Body of pancreas (tissue), 4 donors: Measurements from ENCODE around the gene ADCY3. TPM values are rescaled to one million over a fixed set of nuclear protein-coding genes. Genes with fewer than 3 reads are reported as not detected.

Source experiments
- ATAC-seq: fragments of 150-250 bp; one replicate; pipeline ENCODE4 v1.9.1; 2016
- DNase-seq, 4 donors: peaks; one replicate each; pipeline ENCODE4 v3.0.0-alpha.2; 2019
- H3K27ac ChIP-seq, 4 donors: fragments of 200-600 bp; sonication (generic); 1 replicate in 3 of 4; 2 replicates in 1 of 4; pipeline versions ENCODE4 v1.5.1 to v1.6.1; 2016 to 2019; ENCODE audit warnings: mild to moderate bottlenecking in 1 of 4, mixed read lengths in 1 of 4, moderate library complexity in 1 of 4
- H3K27me3 ChIP-seq, 2 donors: fragments of 200-600 bp; sonication (generic); one replicate each; pipeline ENCODE4 v1.6.0; 2016; ENCODE audit warnings: mild to moderate bottlenecking in 1 of 2
- H3K36me3 ChIP-seq, 2 donors: fragments of 200-600 bp; sonication (generic); replicated peaks in 1 of 2; 2 replicates each; pipeline ENCODE4 v1.5.1; 2016; ENCODE audit warnings: low read depth in 2 of 2; ENCODE audit not compliant: insufficient read depth in 1 of 2
- H3K4me1 ChIP-seq: fragments of 200-600 bp; sonication (generic); one replicate; pipeline ENCODE4 v1.6.0; 2016
- H3K4me3 ChIP-seq, 2 donors: fragments of 200-600 bp; sonication (generic); 1 replicate in 1 of 2; 2 replicates in 1 of 2; pipeline ENCODE4 v1.5.1; 2016 to 2019
- H3K9me3 ChIP-seq, 3 donors: fragments of 200-600 bp; sonication (generic); 1 replicate in 2 of 3; 2 replicates in 1 of 3; pipeline ENCODE4 v1.5.1; 2016
- POLR2A ChIP-seq, 3 donors: fragments of 450-650 bp; IDR thresholded peaks; one replicate each; pipeline ENCODE4 v1.6.1; 2016; ENCODE audit warnings: antibody characterized with exemption in 3 of 3, mild to moderate bottlenecking in 2 of 3
- WGBS, 2 donors: methylation state at CpG; one replicate each; pipeline ENCODE4 v1.1.5; 2017; 5-methylcytosine and 5-hydroxymethylcytosine counted together
- intact Hi-C: fragments of 100-400 bp; cut with DNase I; formaldehyde crosslinking; loops from one replicate; pipeline ENCODE4 v1.15.1; 2023
- total RNA-seq, 2 donors: library from RNA; depleted of rRNA; stranded (reverse); fragments of >200 nt; gene quantifications; one replicate each; pipeline ENCODE4 v1.1.0, GENCODE V29; 2016
- TF ChIP-seq, protein P1 (sequence below), 7 experiments: fragments of 450-650 bp in 4 of 7; fragments of 200-600 bp in 3 of 7; sonication (generic) in 3 of 7; IDR thresholded peaks; one replicate each; pipeline ENCODE4 v1.5.1; 2016 to 2019; ENCODE audit warnings: antibody characterized with exemption in 7 of 7

The ADCY3 gene
- total RNA-seq, 2 donors from 2014 or later, result 17.1 to 63.9 TPM

DNA sequence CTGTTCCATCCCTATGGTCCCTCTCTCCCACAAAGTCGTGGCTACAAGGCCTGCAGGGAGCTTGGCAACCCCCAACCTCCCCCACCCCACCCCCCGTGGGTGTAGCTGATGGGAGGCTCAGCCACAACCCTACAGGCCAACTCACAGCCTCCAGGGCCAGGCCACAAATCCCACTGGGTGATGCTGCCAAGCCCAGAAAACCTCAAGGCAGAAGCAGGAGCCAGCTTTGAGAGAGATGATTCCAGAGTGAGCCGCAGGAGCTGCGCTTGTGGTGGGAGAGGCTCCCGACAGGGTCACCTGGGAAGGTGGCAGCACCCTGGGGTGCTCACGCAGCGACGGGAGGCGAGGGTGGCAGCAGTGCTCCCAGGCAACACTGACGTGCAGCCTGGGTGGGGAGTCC lies 44.8 kb downstream of the ADCY3 start:
- WGBS, 2 donors, result 71 to 85% methylated on average over 2 to 10 of the region's 10 CpGs
- DNase-seq (no peak), ATAC-seq (no peak)
- TF ChIP-seq, protein P1, sequence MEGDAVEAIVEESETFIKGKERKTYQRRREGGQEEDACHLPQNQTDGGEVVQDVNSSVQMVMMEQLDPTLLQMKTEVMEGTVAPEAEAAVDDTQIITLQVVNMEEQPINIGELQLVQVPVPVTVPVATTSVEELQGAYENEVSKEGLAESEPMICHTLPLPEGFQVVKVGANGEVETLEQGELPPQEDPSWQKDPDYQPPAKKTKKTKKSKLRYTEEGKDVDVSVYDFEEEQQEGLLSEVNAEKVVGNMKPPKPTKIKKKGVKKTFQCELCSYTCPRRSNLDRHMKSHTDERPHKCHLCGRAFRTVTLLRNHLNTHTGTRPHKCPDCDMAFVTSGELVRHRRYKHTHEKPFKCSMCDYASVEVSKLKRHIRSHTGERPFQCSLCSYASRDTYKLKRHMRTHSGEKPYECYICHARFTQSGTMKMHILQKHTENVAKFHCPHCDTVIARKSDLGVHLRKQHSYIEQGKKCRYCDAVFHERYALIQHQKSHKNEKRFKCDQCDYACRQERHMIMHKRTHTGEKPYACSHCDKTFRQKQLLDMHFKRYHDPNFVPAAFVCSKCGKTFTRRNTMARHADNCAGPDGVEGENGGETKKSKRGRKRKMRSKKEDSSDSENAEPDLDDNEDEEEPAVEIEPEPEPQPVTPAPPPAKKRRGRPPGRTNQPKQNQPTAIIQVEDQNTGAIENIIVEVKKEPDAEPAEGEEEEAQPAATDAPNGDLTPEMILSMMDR (IDR thresholded peaks at IDR 0.05), result no peak
- TF ChIP-seq POLR2A (IDR thresholded peaks at IDR 0.05), result no peak
- intact Hi-C loops, result no loop called here
- Histone ChIP-seq H3K36me3 (no peaks in the 10 kb centered on the region), H3K27ac (no peak overlapping the region), H3K9me3 (no peaks in the 10 kb centered on the region), H3K27me3 (no peaks in the 10 kb centered on the region), H3K4me1 (peaks cover 5% of the 10 kb centered on the region), H3K4me3 (no peak overlapping the region)

DNA sequence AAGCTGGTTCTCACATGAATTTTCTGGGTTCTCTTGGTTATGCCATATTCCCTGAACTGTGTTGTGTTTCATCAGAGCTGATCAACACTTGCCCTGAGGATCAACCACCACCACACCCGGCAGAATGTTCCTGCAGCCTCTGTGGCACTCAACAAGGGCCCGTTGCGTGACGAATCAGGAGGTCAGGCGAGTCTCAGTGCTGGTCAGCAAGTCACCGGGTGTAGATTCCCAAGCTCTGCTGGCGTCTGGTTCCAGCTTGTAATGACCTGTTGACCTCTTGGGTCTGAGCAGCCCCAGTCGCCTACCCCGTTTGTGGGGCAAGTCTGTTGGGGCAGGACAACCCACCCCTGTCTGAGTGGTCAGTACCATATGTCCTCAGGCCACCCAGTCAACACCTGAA lies 46.0 kb downstream of the ADCY3 start:
- Histone ChIP-seq H3K27me3 (no peaks in the 10 kb centered on the region), H3K4me1 (peaks cover 5% of the 10 kb centered on the region), H3K9me3 (no peaks in the 10 kb centered on the region), H3K27ac (no peak overlapping the region), H3K4me3 (no peak overlapping the region), H3K36me3 (no peaks in the 10 kb centered on the region)
- 92 to 95% methylated on average over 6 to 9 of the region's 9 CpGs for WGBS, 2 donors
- ATAC-seq (no peak), DNase-seq (peak in 1 of 4 donors; percentile 29)
- TF ChIP-seq, protein P1 (IDR thresholded peaks at IDR 0.05), result no peak
- TF ChIP-seq POLR2A (IDR thresholded peaks at IDR 0.05), result no peak
- intact Hi-C loops, result no loop called here

DNA sequence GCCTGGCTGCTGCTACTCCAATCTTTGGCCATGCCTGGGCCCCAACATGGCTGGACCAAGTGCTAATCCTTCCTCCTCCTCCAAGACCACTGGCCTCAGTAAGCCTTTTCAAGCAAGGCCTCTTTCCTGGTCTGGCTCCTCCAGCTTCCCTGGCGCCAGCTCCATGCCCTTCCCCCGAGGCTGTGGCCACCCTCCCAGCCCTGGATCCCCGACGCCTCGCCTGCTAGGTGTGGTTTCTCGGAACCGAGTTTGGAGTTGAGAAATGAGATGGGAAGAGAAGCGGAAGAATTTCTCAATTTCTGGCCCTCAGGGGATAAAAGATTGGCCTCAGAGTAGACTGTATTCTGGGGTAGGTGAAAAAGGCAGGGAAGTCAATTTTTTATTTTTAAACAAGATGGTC lies 46.4 kb downstream of the ADCY3 start:
- WGBS, 2 donors, result 82 to 89% methylated on average over 8 of the region's 8 CpGs
- Histone ChIP-seq H3K4me1 (peaks cover 5% of the 10 kb centered on the region), H3K27ac (no peak overlapping the region), H3K9me3 (no peaks in the 10 kb centered on the region), H3K27me3 (no peaks in the 10 kb centered on the region), H3K36me3 (no peaks in the 10 kb centered on the region), H3K4me3 (no peak overlapping the region)
- TF ChIP-seq, protein P1 (IDR thresholded peaks at IDR 0.05), result no peak
- no peak for TF ChIP-seq POLR2A (IDR thresholded peaks at IDR 0.05)
- ATAC-seq (no peak), DNase-seq (no peak)
- intact Hi-C loops, result no loop called here

DNA sequence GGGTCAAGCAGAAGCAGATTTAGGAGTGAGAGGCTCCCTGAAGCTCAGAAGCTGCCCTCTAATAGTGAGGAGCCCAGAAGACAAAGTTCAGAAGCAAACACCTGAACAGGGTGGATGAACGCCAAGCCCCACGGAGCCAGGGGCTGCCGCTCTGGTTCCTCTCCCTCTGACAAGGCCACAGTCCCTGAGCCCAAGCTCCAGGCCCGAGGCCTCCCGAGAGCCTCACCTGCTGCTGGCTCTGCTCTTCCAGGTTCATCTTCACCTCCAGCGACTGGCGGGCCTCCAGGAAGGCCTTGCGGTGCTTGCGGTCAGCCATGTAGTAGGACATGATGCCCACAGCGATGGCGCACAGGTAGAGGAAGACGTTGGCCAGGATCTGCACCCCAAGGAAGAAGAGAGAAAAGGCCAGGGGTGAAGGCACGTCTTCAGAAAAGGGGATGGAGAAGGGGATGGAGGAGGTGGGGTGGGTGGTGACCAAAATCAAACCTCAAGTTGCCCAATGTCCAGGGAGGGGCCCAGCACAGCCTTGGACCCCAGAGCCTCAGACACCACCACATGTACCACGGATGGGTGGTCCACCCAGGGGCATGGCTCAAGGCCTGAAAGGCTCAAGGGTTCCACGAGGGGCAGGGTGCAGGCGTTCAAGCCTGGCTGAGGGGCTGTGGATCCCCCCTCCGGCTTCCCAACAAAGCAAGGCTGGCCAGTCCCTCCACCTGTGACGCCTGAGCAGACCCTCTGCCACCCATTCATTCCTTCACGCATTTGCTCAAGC lies 47.5 kb downstream of the ADCY3 start:
- H3K27ac ChIP-seq, result peak overlapping the region in 1 of 4 donors; percentile 10
- no peaks in the 10 kb centered on the region for H3K9me3 ChIP-seq
- no peak for TF ChIP-seq POLR2A (IDR thresholded peaks at IDR 0.05)
- TF ChIP-seq, protein P1 (IDR thresholded peaks at IDR 0.05), result no peak
- intact Hi-C loops, result no loop called here
- H3K4me1 ChIP-seq, result peaks cover 5% of the 10 kb centered on the region
- H3K36me3 ChIP-seq, result no peaks in the 10 kb centered on the region
- no peak overlapping the region for H3K4me3 ChIP-seq
- H3K27me3 ChIP-seq, result no peaks in the 10 kb centered on the region
- ATAC-seq (no peak), DNase-seq (no peak)
- WGBS, 2 donors, result 92% methylated on average over 14 to 19 of the region's 19 CpGs

DNA sequence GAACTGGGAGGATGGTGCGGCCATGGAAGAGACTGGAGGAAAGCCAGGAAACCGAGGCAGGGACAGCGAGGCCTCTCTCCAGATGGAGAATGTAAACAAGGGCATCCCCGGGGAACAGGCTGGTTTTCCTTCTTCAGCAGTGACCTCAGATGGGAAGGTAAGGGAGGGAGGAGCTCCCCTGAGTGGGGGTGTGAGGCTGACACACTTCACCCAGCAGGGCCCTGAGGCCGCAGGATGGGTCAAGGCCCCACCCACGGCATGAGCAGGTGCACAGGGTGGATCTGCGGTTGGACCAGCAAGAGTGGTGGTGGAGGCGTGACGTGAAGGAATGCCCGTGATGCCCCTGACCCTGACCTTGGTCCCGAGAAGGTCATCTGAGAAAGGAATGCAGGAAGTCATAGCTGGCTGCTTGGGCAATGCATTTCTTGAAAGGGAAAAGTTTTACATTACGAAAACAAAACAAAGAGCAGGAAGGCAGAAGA lies 48.1 kb downstream of the ADCY3 start:
- TF ChIP-seq, protein P1 (IDR thresholded peaks at IDR 0.05), result no peak
- no peak for TF ChIP-seq POLR2A (IDR thresholded peaks at IDR 0.05)
- no peak overlapping the region for H3K4me3 ChIP-seq
- WGBS, 2 donors, result 51 to 61% methylated on average over 11 to 12 of the region's 12 CpGs
- ATAC-seq (peak; percentile 21), DNase-seq (no peak)
- no peaks in the 10 kb centered on the region for H3K27me3 ChIP-seq
- intact Hi-C loops, result no loop called here
- peaks cover 5% of the 10 kb centered on the region for H3K4me1 ChIP-seq
- peak overlapping the region in 1 of 4 donors; percentile 10 for H3K27ac ChIP-seq
- no peaks in the 10 kb centered on the region for H3K36me3 ChIP-seq
- no peaks in the 10 kb centered on the region for H3K9me3 ChIP-seq
